Activated CD8-positive, alpha-beta T cell treated with anti-CD3 and anti-CD28 coated beads for 36 hours (primary cell): ENCODE results near the gene KLHL13. TPM values are rescaled to one million over a fixed set of nuclear protein-coding genes. Genes with fewer than 3 reads are reported as not detected.

Experiments
- ATAC-seq: fragments of 200-7000 bp; cut with Tn5 transposase; one replicate; pipeline ENCODE4 v1.10.0; 2021; ENCODE audit warnings: mild to moderate bottlenecking, moderate library complexity
- CTCF ChIA-PET: fragments of 350-600 bp; sonication (Branson Sonifier 250); formaldehyde crosslinking; loops from one replicate; lab custom pipeline; 2021; ENCODE audit warnings: antibody characterized with exemption; lab: Charles Lee
- POLR2A ChIA-PET: fragments of 350-600 bp; sonication (Branson Sonifier 250); formaldehyde crosslinking; loops from one replicate; lab custom pipeline; 2021; ENCODE audit warnings: antibody characterized with exemption; lab: Charles Lee
- DNase-seq: peaks from one replicate; pipeline ENCODE4 v3.0.0-alpha.2; 2020
- H3K27ac Mint-ChIP-seq: one replicate; pipeline ENCODE4 v1.8.0; 2021; ENCODE audit warnings: mild to moderate bottlenecking, mixed read lengths
- H3K27me3 Mint-ChIP-seq: one replicate; pipeline ENCODE4 v1.8.0; 2021; ENCODE audit warnings: mixed read lengths
- H3K36me3 Mint-ChIP-seq: one replicate; pipeline ENCODE4 v1.8.0; 2021; ENCODE audit warnings: low read depth, mixed read lengths
- H3K4me1 Mint-ChIP-seq: one replicate; pipeline ENCODE4 v1.8.0; 2021; ENCODE audit warnings: low read depth, mixed read lengths
- H3K4me3 Mint-ChIP-seq: one replicate; pipeline ENCODE4 v1.8.0; 2021; ENCODE audit warnings: mild to moderate bottlenecking, moderate library complexity, mixed read lengths
- H3K9me3 Mint-ChIP-seq: one replicate; pipeline ENCODE4 v1.8.0; 2021; ENCODE audit warnings: mixed read lengths
- CTCF ChIP-seq: fragments of 200-600 bp; IDR thresholded peaks from one replicate; pipeline ENCODE4 v1.8.0; 2022; ENCODE audit warnings: antibody characterized with exemption, mild to moderate bottlenecking
- intact Hi-C: fragments of 100-400 bp; cut with micrococcal nuclease; formaldehyde crosslinking; loops from one replicate; pipeline ENCODE4 v1.10.0; 2022
- total RNA-seq, 2 experiments: library from RNA; stranded (reverse); gene quantifications; one replicate each; pipeline ENCODE4 v1.2.3, GENCODE V29; 2021

The KLHL13 gene
- total RNA-seq, 2 experiments from 2014 or later, result 2.2 to 2.8 TPM

GRCh38 chrX:117973110-117973807 lies 143.4 kb downstream of the KLHL13 start:
- no peaks in the 10 kb centered on the region for H3K27me3 Mint-ChIP-seq

GRCh38 chrX:117972711-117973109 lies 143.9 kb downstream of the KLHL13 start:
- no peaks in the 10 kb centered on the region for H3K4me1 Mint-ChIP-seq
- ATAC-seq, result no peak
- no peak for DNase-seq
- ChIA-PET POLR2A (no interaction called here), CTCF (no interaction called here)
- no peak for TF ChIP-seq CTCF
- no peaks in the 10 kb centered on the region for H3K36me3 Mint-ChIP-seq
- H3K9me3 Mint-ChIP-seq, result no peaks in the 10 kb centered on the region
- H3K4me3 Mint-ChIP-seq, result no peak overlapping the region
- intact Hi-C loops, result no loop called here
- H3K27ac Mint-ChIP-seq, result no peak overlapping the region
- no peaks in the 10 kb centered on the region for H3K27me3 Mint-ChIP-seq

More at GRCh38 chrX:117973110-117973807, 143.4 kb downstream of the KLHL13 start:
- Mint-ChIP-seq H3K36me3 (no peaks in the 10 kb centered on the region), H3K4me3 (no peak overlapping the region), H3K9me3 (no peaks in the 10 kb centered on the region), H3K27ac (no peak overlapping the region), H3K4me1 (no peaks in the 10 kb centered on the region)
- DNase-seq (no peak), ATAC-seq (no peak)
- ChIA-PET CTCF (no interaction called here), POLR2A (no interaction called here)
- no peak for TF ChIP-seq CTCF
- intact Hi-C loops, result no loop called here

GRCh38 chrX:117969782-117970181 lies 146.8 kb downstream of the KLHL13 start:
- H3K27ac Mint-ChIP-seq, result no peak overlapping the region
- intact Hi-C loops, result no loop called here
- ChIA-PET CTCF (no interaction called here), POLR2A (no interaction called here)
- H3K36me3 Mint-ChIP-seq, result no peaks in the 10 kb centered on the region
- no peaks in the 10 kb centered on the region for H3K27me3 Mint-ChIP-seq
- DNase-seq (no peak), ATAC-seq (no peak)
- TF ChIP-seq CTCF, result no peak
- no peaks in the 10 kb centered on the region for H3K4me1 Mint-ChIP-seq
- no peak overlapping the region for H3K4me3 Mint-ChIP-seq
- no peaks in the 10 kb centered on the region for H3K9me3 Mint-ChIP-seq

- no peaks in the 10 kb centered on the region for H3K9me3 Mint-ChIP-seq
- POLR2A ChIA-PET, result no interaction called here
- no peak for TF ChIP-seq CTCF
- no peaks in the 10 kb centered on the region for H3K27me3 Mint-ChIP-seq
- DNase-seq (no peak), ATAC-seq (no peak)
- intact Hi-C loops, result no loop called here
- no peak overlapping the region for H3K4me3 Mint-ChIP-seq
- H3K36me3 Mint-ChIP-seq, result no peaks in the 10 kb centered on the region
- no peak overlapping the region for H3K27ac Mint-ChIP-seq
- no peaks in the 10 kb centered on the region for H3K4me1 Mint-ChIP-seq
- CTCF ChIA-PET, result no interaction called here
These were observed 147.3 kb downstream of the KLHL13 start for GRCh38 chrX:117969328-117969727.

- POLR2A ChIA-PET, result no interaction called here
- H3K36me3 Mint-ChIP-seq, result no peaks in the 10 kb centered on the region
- intact Hi-C loops, result no loop called here
- no peak for DNase-seq
- CTCF ChIA-PET, result no interaction called here
- ATAC-seq, result no peak
- no peak for TF ChIP-seq CTCF
- no peaks in the 10 kb centered on the region for H3K4me1 Mint-ChIP-seq
- H3K27ac Mint-ChIP-seq, result no peak overlapping the region
- no peak overlapping the region for H3K4me3 Mint-ChIP-seq
- no peaks in the 10 kb centered on the region for H3K9me3 Mint-ChIP-seq
- no peaks in the 10 kb centered on the region for H3K27me3 Mint-ChIP-seq
These were observed 157.6 kb downstream of the KLHL13 start for GRCh38 chrX:117959045-117959444.
